ENCODE measurements around the gene ABCA1. TPM values are rescaled to one million over a fixed set of nuclear protein-coding genes. Genes with fewer than 3 reads are reported as not detected.
"Not testable (repeated sequence)": the region's sequence is repeated elsewhere in the genome, so short reads cannot be mapped to it uniquely, and the experiment has no call there.

ABCA1 gene
- total RNA-seq, 1 donor from 2014 or later, result 2.2 TPM

- DNase-seq (ENCODE audit: low read depth in 2 of 2), result no peak
These were observed 158.3 kb downstream of the ABCA1 start for GRCh38 chr9:104769655-104770054.

- not testable (repeated sequence) for DNase-seq (ENCODE audit: low read depth in 2 of 2)
These were observed 158.9 kb downstream of the ABCA1 start for GRCh38 chr9:104769029-104769428.

GRCh38 chr9:104767507-104767906 lies 160.4 kb downstream of the ABCA1 start:
- no peak for DNase-seq (ENCODE audit: low read depth in 2 of 2)

GRCh38 chr9:104766025-104766424 lies 161.9 kb downstream of the ABCA1 start:
- no peak for DNase-seq (ENCODE audit: low read depth in 2 of 2)

- DNase-seq (ENCODE audit: low read depth in 2 of 2), result no peak
These were observed 162.8 kb downstream of the ABCA1 start for GRCh38 chr9:104765138-104765537.

GRCh38 chr9:104758974-104759373 lies 169.0 kb downstream of the ABCA1 start:
- no peak for DNase-seq (ENCODE audit: low read depth in 2 of 2)

GRCh38 chr9:104750185-104750767 lies 177.7 kb downstream of the ABCA1 start:
- no peak for DNase-seq (ENCODE audit: low read depth in 2 of 2)

GRCh38 chr9:104748359-104749031 lies 179.5 kb downstream of the ABCA1 start:
- peak; percentile 48 to 59 for DNase-seq (ENCODE audit: low read depth in 2 of 2)

GRCh38 chr9:104747565-104748358 lies 180.2 kb downstream of the ABCA1 start, which contains the start of gene NIPSNAP3A:
Gene NIPSNAP3A (plus strand): TSS chr9:104747683. CDS start chr9:104747793, 110 bp downstream.
- DNase-seq (ENCODE audit: low read depth in 2 of 2), result peak; percentile 77 to 79

GRCh38 chr9:104747245-104747564 lies 180.8 kb downstream of the ABCA1 start:
- DNase-seq (ENCODE audit: low read depth in 2 of 2), result no peak

- no peak for DNase-seq (ENCODE audit: low read depth in 2 of 2)
These were observed 181.2 kb downstream of the ABCA1 start for GRCh38 chr9:104746798-104747197.

GRCh38 chr9:104746285-104746684 lies 181.7 kb downstream of the ABCA1 start:
- DNase-seq (ENCODE audit: low read depth in 2 of 2), result no peak

- DNase-seq (ENCODE audit: low read depth in 2 of 2), result no peak
These were observed 182.1 kb downstream of the ABCA1 start for GRCh38 chr9:104745852-104746251.

- DNase-seq (ENCODE audit: low read depth in 2 of 2), result peak; percentile 81 to 83
These were observed 184.5 kb downstream of the ABCA1 start for GRCh38 chr9:104743376-104743985.

- DNase-seq (ENCODE audit: low read depth in 2 of 2), result peak; percentile 27 to 68
These were observed 187.3 kb downstream of the ABCA1 start for GRCh38 chr9:104740621-104741020.

GRCh38 chr9:104738452-104738851 lies 189.5 kb downstream of the ABCA1 start:
- DNase-seq (ENCODE audit: low read depth in 2 of 2), result no peak

Other genes with a start within 250 kb of the ABCA1 start
- gene OR13D1, start 233.6 kb downstream of the ABCA1 start, total RNA-seq, result not detected in 2 replicates
- 33.9 and 41.2 TPM in 2 replicates for gene NIPSNAP3A, start 180.5 kb downstream of the ABCA1 start, total RNA-seq
- gene NIPSNAP3B, start 164.0 kb downstream of the ABCA1 start, total RNA-seq, result under 0.01 and 0.22 TPM in 2 replicates